Measurements from ENCODE around the gene RIPPLY1.

DNA sequence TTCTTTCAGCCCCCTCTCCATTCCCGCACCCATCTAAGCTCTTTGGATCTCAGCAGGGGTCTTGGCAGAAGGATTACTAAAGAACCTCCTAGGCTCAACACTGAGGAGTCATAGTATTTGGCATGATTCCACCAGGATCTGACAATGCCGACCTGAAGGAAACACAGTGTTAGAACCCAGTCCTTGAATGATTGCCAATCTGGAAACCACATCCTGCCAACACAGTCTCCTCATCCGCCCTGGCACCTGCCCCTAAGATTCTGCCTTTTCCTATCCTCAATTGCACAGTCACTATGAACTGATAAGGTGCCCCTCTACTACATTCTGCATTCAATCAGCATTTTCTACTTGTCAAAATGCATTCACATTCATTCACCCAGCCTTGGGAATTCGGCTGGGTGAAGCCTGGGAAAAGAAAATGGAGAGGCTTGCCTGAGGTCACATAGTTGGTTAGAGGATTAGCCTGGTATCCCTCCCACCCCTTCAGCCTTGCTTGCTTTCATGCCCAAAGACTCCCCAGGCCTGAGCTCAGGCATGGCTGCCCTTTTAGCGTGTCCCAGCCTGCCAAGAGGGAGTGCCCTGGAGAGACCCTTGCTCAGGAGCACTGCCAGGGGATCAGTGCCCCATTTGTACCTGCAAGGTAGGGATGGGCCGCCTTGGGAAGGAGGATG, 14.8 kb upstream of the RIPPLY1 start:
- no peak for TF ChIP-seq OSR1 (CRISPR knock-in tag; IDR thresholded peaks at IDR 0.05)
- no peak for TF ChIP-seq ZNF565 (CRISPR knock-in tag; conservative IDR thresholded peaks at IDR 0.05; ENCODE audit: low read depth)
- TF ChIP-seq ESRRG (CRISPR knock-in tag; IDR thresholded peaks at IDR 0.05) = no peak
- no peak for TF ChIP-seq ARNTL (CRISPR knock-in tag; IDR thresholded peaks at IDR 0.05; ENCODE audit: borderline replicate concordance, low read depth)
- no peak for TF ChIP-seq PPARA (CRISPR knock-in tag; IDR thresholded peaks at IDR 0.05; ENCODE audit: borderline replicate concordance)
- TF ChIP-seq, protein P1, sequence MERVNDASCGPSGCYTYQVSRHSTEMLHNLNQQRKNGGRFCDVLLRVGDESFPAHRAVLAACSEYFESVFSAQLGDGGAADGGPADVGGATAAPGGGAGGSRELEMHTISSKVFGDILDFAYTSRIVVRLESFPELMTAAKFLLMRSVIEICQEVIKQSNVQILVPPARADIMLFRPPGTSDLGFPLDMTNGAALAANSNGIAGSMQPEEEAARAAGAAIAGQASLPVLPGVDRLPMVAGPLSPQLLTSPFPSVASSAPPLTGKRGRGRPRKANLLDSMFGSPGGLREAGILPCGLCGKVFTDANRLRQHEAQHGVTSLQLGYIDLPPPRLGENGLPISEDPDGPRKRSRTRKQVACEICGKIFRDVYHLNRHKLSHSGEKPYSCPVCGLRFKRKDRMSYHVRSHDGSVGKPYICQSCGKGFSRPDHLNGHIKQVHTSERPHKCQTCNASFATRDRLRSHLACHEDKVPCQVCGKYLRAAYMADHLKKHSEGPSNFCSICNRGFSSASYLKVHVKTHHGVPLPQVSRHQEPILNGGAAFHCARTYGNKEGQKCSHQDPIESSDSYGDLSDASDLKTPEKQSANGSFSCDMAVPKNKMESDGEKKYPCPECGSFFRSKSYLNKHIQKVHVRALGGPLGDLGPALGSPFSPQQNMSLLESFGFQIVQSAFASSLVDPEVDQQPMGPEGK (CRISPR knock-in tag; IDR thresholded peaks at IDR 0.05; ENCODE audit: borderline replicate concordance) = no peak
- TF ChIP-seq ZNF70 (CRISPR knock-in tag; IDR thresholded peaks at IDR 0.05) = no peak
- no peak for TF ChIP-seq GLIS3 (CRISPR knock-in tag; IDR thresholded peaks at IDR 0.05)
- TF ChIP-seq RARB (CRISPR knock-in tag; IDR thresholded peaks at IDR 0.05) = no peak
- no peak for TF ChIP-seq ZFP30 (CRISPR knock-in tag; IDR thresholded peaks at IDR 0.05)
- no peak for TF ChIP-seq TOX (CRISPR knock-in tag; IDR thresholded peaks at IDR 0.05; ENCODE audit: borderline replicate concordance)
- no peak for TF ChIP-seq ZFP3 (CRISPR knock-in tag; IDR thresholded peaks at IDR 0.05)
